Common myeloid progenitor, CD34-positive (primary cell): ENCODE measurements around the gene CADM2.
A peak's percentile ranks its signal among the peaks of the same experiment; 100 is the strongest.

ENCODE experiments used
- CTCF ChIA-PET: fragments of 350-600 bp; sonication (Branson Sonifier 250); formaldehyde crosslinking; loops from one replicate; lab custom pipeline; 2021; ENCODE audit warnings: antibody characterized with exemption; lab: Charles Lee
- POLR2A ChIA-PET: fragments of 350-600 bp; sonication (Branson Sonifier 250); formaldehyde crosslinking; loops from one replicate; lab custom pipeline; 2021; ENCODE audit warnings: antibody characterized with exemption; lab: Charles Lee
- DNase-seq, 3 donors: peaks; one replicate each; pipeline versions ENCODE4 v3.0.0 to v3.0.0-alpha.2; 2013
- H3K27ac ChIP-seq, 2 experiments: 1 replicate in 1 of 2; 2 replicates in 1 of 2; pipeline ENCODE4 v1.7.0; 2013; ENCODE audit warnings: inconsistent platforms in 2 of 2, low read length in 2 of 2, mild to moderate bottlenecking in 2 of 2, low read depth in 1 of 2, moderate library complexity in 1 of 2; ENCODE audit not compliant: severe bottlenecking in 2 of 2, insufficient read depth in 1 of 2, poor library complexity in 1 of 2
- H3K27me3 ChIP-seq, 5 experiments: replicated peaks in 2 of 5; 1 replicate in 3 of 5; 2 replicates in 2 of 5; pipeline versions ENCODE4 v1.6.1 to v1.7.0; 2013; ENCODE audit warnings: low read length in 4 of 5, mild to moderate bottlenecking in 2 of 5, moderate library complexity in 2 of 5, inconsistent platforms in 1 of 5; ENCODE audit not compliant: insufficient read depth in 5 of 5, control insufficient read depth in 4 of 5
- H3K36me3 ChIP-seq, 4 experiments: 1 replicate in 2 of 4; 2 replicates in 2 of 4; pipeline versions ENCODE4 v1.6.1 to v1.7.0; 2013; ENCODE audit warnings: low read length in 3 of 4, control low read depth in 1 of 4, mild to moderate bottlenecking in 1 of 4; ENCODE audit not compliant: control insufficient read depth in 4 of 4, insufficient read depth in 4 of 4
- H3K4me1 ChIP-seq, 4 experiments: 1 replicate in 3 of 4; 2 replicates in 1 of 4; pipeline versions ENCODE4 v1.6.1 to v1.7.1; 2013; ENCODE audit warnings: low read length in 3 of 4, mild to moderate bottlenecking in 3 of 4, control low read depth in 1 of 4, inconsistent platforms in 1 of 4, moderate library complexity in 1 of 4; ENCODE audit not compliant: control insufficient read depth in 4 of 4, insufficient read depth in 4 of 4; ENCODE audit errors: control extremely low read depth in 1 of 4
- H3K4me3 ChIP-seq, 7 experiments: 1 replicate in 4 of 7; 2 replicates in 3 of 7; pipeline versions ENCODE4 v1.5.1 to v1.7.0; 2013; ENCODE audit warnings: mild to moderate bottlenecking in 7 of 7, low read length in 6 of 7, moderate library complexity in 6 of 7, inconsistent platforms in 2 of 7, low read depth in 2 of 7, control low read depth in 1 of 7; ENCODE audit not compliant: insufficient read depth in 4 of 7, control insufficient read depth in 1 of 7; ENCODE audit errors: extremely low read depth in 1 of 7
- H3K9me3 ChIP-seq, 5 experiments: 1 replicate in 4 of 5; 2 replicates in 1 of 5; pipeline versions ENCODE4 v1.6.1 to v1.7.1; 2013; ENCODE audit warnings: low read length in 4 of 5, mild to moderate bottlenecking in 2 of 5, inconsistent platforms in 1 of 5, low read depth in 1 of 5, moderate library complexity in 1 of 5; ENCODE audit not compliant: control insufficient read depth in 4 of 5, insufficient read depth in 2 of 5; ENCODE audit errors: control extremely low read depth in 1 of 5
- WGBS: methylation state at CpG from one replicate; pipeline ENCODE4 v1.1.5; 2013; ENCODE audit not compliant: insufficient coverage; 5-methylcytosine and 5-hydroxymethylcytosine counted together

Gene CADM2

DNA sequence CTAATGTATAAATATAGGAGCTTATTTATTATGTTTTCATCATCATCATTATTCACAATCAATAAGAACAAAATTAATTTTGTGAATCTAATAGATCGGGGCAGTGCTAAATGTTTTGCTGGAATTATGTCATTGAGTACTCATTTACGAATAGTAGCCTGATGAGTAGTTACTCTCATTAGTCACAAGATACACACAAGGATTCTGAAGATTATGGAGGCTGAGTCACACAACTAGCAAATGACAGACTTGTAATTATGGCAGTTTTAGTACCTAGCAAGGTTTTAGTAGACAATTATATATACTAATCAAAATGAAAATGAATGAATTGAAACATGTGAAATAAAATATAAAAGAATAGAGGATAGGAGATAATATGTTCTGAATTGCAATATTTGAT lies 954.2 kb downstream of the CADM2 start:
- H3K9me3 ChIP-seq, result no peaks in the 10 kb centered on the region
- POLR2A ChIA-PET, result no interaction called here

GRCh38 chr3:85922374-85922773 lies 963.6 kb downstream of the CADM2 start:
- ChIA-PET CTCF (no interaction called here), POLR2A (no interaction called here)
- no peak overlapping the region for H3K4me3 ChIP-seq
- H3K4me1 ChIP-seq, result no peaks in the 10 kb centered on the region
- WGBS, result 100% methylated on average over 1 of the region's 3 CpGs
- no peak for DNase-seq
- no peaks in the 10 kb centered on the region for H3K9me3 ChIP-seq
- no peak overlapping the region for H3K27ac ChIP-seq
- no peaks in the 10 kb centered on the region for H3K36me3 ChIP-seq
- no peaks in the 10 kb centered on the region for H3K27me3 ChIP-seq

More for the DNA sequence above, 954.2 kb downstream of the CADM2 start:
- no peak for DNase-seq
- Histone ChIP-seq H3K4me1 (no peaks in the 10 kb centered on the region), H3K4me3 (no peak overlapping the region), H3K27ac (no peak overlapping the region), H3K36me3 (no peaks in the 10 kb centered on the region), H3K27me3 (no peaks in the 10 kb centered on the region)
- WGBS, result no CpG with 5 or more reads among the region's 2 CpGs
- CTCF ChIA-PET, result no interaction called here

- Histone ChIP-seq H3K27me3 (no peaks in the 10 kb centered on the region), H3K27ac (no peak overlapping the region), H3K4me1 (no peaks in the 10 kb centered on the region), H3K9me3 (no peaks in the 10 kb centered on the region), H3K4me3 (no peak overlapping the region), H3K36me3 (no peaks in the 10 kb centered on the region)
- POLR2A ChIA-PET, result no interaction called here
- DNase-seq, result no peak
- CTCF ChIA-PET, result no interaction called here
- no CpG with 5 or more reads among the region's 1 CpG for WGBS
Measured at GRCh38 chr3:85930718-85931117, 971.9 kb downstream of the CADM2 start.

GRCh38 chr3:85933326-85933725 lies 974.5 kb downstream of the CADM2 start:
- H3K36me3 ChIP-seq, result no peaks in the 10 kb centered on the region
- H3K27me3 ChIP-seq, result no peaks in the 10 kb centered on the region
- WGBS, result 55% methylated on average over 4 of the region's 5 CpGs
- no peaks in the 10 kb centered on the region for H3K4me1 ChIP-seq
- H3K4me3 ChIP-seq, result no peak overlapping the region
- CTCF ChIA-PET, result no interaction called here
- DNase-seq, result peak in 1 of 3 donors; percentile 4
- H3K27ac ChIP-seq, result no peak overlapping the region
- H3K9me3 ChIP-seq, result no peaks in the 10 kb centered on the region
- POLR2A ChIA-PET, result no interaction called here

GRCh38 chr3:85935171-85935570 lies 976.4 kb downstream of the CADM2 start:
- no peaks in the 10 kb centered on the region for H3K9me3 ChIP-seq
- H3K27ac ChIP-seq, result no peak overlapping the region
- H3K4me1 ChIP-seq, result no peaks in the 10 kb centered on the region
- H3K27me3 ChIP-seq, result no peaks in the 10 kb centered on the region
- 100% methylated on average over 1 of the region's 1 CpG for WGBS
- ChIA-PET CTCF (no interaction called here), POLR2A (no interaction called here)
- no peak for DNase-seq
- H3K4me3 ChIP-seq, result no peak overlapping the region
- H3K36me3 ChIP-seq, result no peaks in the 10 kb centered on the region

DNA sequence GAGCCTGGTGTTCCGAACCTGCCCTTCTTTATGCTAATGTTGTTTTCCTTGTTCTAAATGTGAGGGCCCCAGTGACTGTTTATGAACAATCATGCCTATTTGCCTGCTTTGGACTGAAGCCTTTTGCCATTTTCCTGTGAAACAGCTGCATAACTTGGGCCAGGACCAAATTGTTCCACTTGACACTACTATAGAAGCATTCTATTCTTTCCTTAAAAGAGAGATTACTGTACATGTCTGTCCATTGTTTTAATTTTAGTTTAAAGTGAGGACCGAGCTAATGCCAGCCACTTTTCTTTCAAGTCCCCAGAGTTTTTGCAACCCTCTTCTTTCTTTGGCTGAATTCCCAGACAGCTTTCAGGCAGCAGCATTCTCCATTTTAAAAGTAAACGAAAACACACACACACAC lies 980.3 kb downstream of the CADM2 start:
- CTCF ChIA-PET, result no interaction called here
- WGBS, result 90% methylated on average over 1 of the region's 3 CpGs
- H3K4me1 ChIP-seq, result no peaks in the 10 kb centered on the region
- no peak for DNase-seq
- no peak overlapping the region for H3K27ac ChIP-seq
- no peaks in the 10 kb centered on the region for H3K36me3 ChIP-seq
- H3K9me3 ChIP-seq, result no peaks in the 10 kb centered on the region
- no peaks in the 10 kb centered on the region for H3K27me3 ChIP-seq
- POLR2A ChIA-PET, result interaction anchor here (0.6 kb wide), 1 partner anchor 15 kb away, joined by 4 read pairs; no protein-coding TSS in a partner anchor
- H3K4me3 ChIP-seq, result no peak overlapping the region

DNA sequence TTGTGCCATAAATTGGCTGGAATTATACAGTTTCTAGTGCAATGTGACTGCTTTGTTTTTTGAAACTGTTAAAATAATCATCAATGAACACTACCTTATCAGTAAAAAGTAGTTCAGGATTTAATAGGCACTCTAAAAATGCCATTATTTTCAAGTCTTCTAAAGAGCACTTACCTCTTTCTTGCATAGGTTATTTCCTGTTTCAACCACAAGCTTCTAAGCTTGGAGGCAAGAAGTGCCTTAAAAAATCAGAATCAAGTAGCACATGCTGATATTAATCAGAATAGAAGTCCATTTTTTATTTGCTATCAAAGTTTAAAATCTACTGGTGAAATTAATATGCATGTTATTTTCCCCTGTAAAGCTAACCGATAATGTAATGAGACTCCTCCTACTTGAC lies 991.6 kb downstream of the CADM2 start:
- H3K4me1 ChIP-seq, result no peaks in the 10 kb centered on the region
- WGBS, result no CpG with 5 or more reads among the region's 1 CpG
- no peak overlapping the region for H3K4me3 ChIP-seq
- no peaks in the 10 kb centered on the region for H3K36me3 ChIP-seq
- no peak for DNase-seq
- no peaks in the 10 kb centered on the region for H3K9me3 ChIP-seq
- H3K27ac ChIP-seq, result no peak overlapping the region
- ChIA-PET CTCF (no interaction called here), POLR2A (no interaction called here)
- H3K27me3 ChIP-seq, result no peaks in the 10 kb centered on the region
